Psoas muscle (tissue), 8 donors: ENCODE data around the gene DLK1. TPM values are rescaled to one million over a fixed set of nuclear protein-coding genes. Genes with fewer than 3 reads are reported as not detected.

Source experiments
- ATAC-seq, 4 donors: fragments of 200-7000 bp; cut with Tn5 transposase; one replicate each; pipeline ENCODE4 v1.9.1; 2020; ENCODE audit warnings: moderate library complexity in 3 of 4, mild to moderate bottlenecking in 2 of 4
- DNase-seq, 2 donors: peaks; one replicate each; pipeline ENCODE4 v3.0.0-alpha.2; 2020
- H3K27ac ChIP-seq: fragments of 200-600 bp; one replicate; pipeline ENCODE4 v1.8.0; 2022
- H3K27me3 ChIP-seq, 3 donors: fragments of 200-600 bp in 1 of 3; one replicate each; pipeline versions ENCODE4 v1.6.1 to v1.8.0; 2013 to 2022; ENCODE audit warnings: low read length in 2 of 3, mild to moderate bottlenecking in 2 of 3, moderate library complexity in 1 of 3; ENCODE audit not compliant: insufficient read depth in 3 of 3
- H3K36me3 ChIP-seq, 2 donors: fragments of 200-600 bp in 1 of 2; one replicate each; pipeline versions ENCODE4 v1.6.1 to v1.8.0; 2013 to 2022; ENCODE audit warnings: low read depth in 1 of 2, mild to moderate bottlenecking in 1 of 2, moderate library complexity in 1 of 2; ENCODE audit not compliant: insufficient read depth in 1 of 2
- H3K4me1 ChIP-seq: fragments of 200-600 bp; one replicate; pipeline ENCODE4 v1.8.0; 2022
- H3K4me3 ChIP-seq: fragments of 200-600 bp; one replicate; pipeline ENCODE4 v1.8.0; 2022; ENCODE audit warnings: mild to moderate bottlenecking
- H3K9me3 ChIP-seq: fragments of 200-600 bp; one replicate; pipeline ENCODE4 v1.8.0; 2022
- CTCF ChIP-seq: fragments of 200-600 bp; IDR thresholded peaks from one replicate; pipeline ENCODE4 v1.8.0; 2022; ENCODE audit warnings: antibody characterized with exemption
- WGBS, 3 donors: extraction: QIAGEN DNeasy Blood & Tissue Kit; methylation state at CpG; one replicate each; pipeline versions ENCODE4 v1.1.6 to v1.1.7; 2013; 5-methylcytosine and 5-hydroxymethylcytosine counted together
- intact Hi-C, 2 donors: fragments of 100-400 bp; cut with DNase I; formaldehyde crosslinking; loops; one replicate each; pipeline versions ENCODE4 v1.11.0 to v1.14.2; 2022
- polyA plus RNA-seq, 3 donors: library from polyadenylated mRNA; stranded (reverse); fragments of 200-250 nt; gene quantifications; one replicate each; pipeline ENCODE4 v1.2.3, GENCODE V29; 2013
- total RNA-seq, 4 donors: library from RNA; stranded (reverse); fragmentation: NEBNext Ultra II Directional in 2 of 4; extraction: Animal tissue kit (Norgen Biotek cat#: 25700) in 2 of 4; gene quantifications; one replicate each; pipeline versions ENCODE4 v1.2.1 to v1.2.4, GENCODE V29; 2021 to 2023
- donor health status: healthy with polysubstance abuse.
- donor health status: DM: no; HTN: no; CAD: no; lungs with moderate emphysema.
- donor health status: Bipolar disorder and iron deficiency.
- donor health status: healthy.
- donor health status: DM: yes; HTN: yes; CAD: no.
- donor health status: DM: no; HTN: no; CAD: no.
- donor health status: DM: no; HTN: no; CAD: no.
- donor health status: DM: yes; HTN: yes; CAD: no.

Gene DLK1
- total and polyA plus RNA-seq, 7 donors, result 2.6 to 39.9 (median 12.1) TPM

DNA sequence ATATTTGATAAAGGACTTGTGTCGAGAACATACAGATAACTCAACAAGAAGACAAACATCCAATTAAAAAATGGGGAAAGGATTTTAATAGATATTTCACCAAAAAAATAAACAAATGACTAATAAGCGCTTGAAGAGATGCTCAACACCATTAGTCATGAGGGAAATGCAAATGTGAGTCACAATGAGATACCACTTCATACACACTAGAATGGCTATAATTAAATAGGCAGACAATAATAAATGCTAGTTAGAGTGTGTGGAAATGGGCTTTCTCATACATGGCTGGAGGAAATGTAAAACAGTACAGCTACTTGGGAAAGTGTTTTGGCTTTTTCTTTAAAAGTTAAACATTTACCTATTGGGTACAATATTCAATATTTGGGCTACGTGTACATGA lies 34.8 kb downstream of the DLK1 start:
- Histone ChIP-seq H3K27ac (no peak overlapping the region), H3K4me1 (no peaks in the 10 kb centered on the region), H3K27me3 (peaks cover 0 to 17% (median 0%) of the 10 kb centered on the region in 3 donors), H3K36me3 (no peaks in the 10 kb centered on the region), H3K4me3 (no peak overlapping the region), H3K9me3 (no peaks in the 10 kb centered on the region)
- 93 to 96% (median 94%) methylated on average over 3 of the region's 3 CpGs for WGBS, 3 donors
- DNase-seq (no peak), ATAC-seq (no peak)
- intact Hi-C loops, result no loop called here
- no peak for TF ChIP-seq CTCF

GRCh38 chr14:100762089-100762515 lies 35.4 kb downstream of the DLK1 start:
- ATAC-seq, result no peak
- 86 to 91% (median 88%) methylated on average over 5 of the region's 5 CpGs for WGBS, 3 donors
- no peak overlapping the region for H3K27ac ChIP-seq
- no peaks in the 10 kb centered on the region for H3K36me3 ChIP-seq
- TF ChIP-seq CTCF, result no peak
- peaks cover 0 to 17% (median 0%) of the 10 kb centered on the region in 3 donors for H3K27me3 ChIP-seq
- intact Hi-C loops, result no loop called here
- no peaks in the 10 kb centered on the region for H3K4me1 ChIP-seq
- no peak overlapping the region for H3K4me3 ChIP-seq
- DNase-seq, result no peak
- H3K9me3 ChIP-seq, result no peaks in the 10 kb centered on the region

- Histone ChIP-seq H3K9me3 (no peaks in the 10 kb centered on the region), H3K4me1 (no peaks in the 10 kb centered on the region), H3K27ac (no peak overlapping the region), H3K36me3 (no peaks in the 10 kb centered on the region), H3K4me3 (no peak overlapping the region), H3K27me3 (peaks cover 0 to 23% (median 3%) of the 10 kb centered on the region in 3 donors)
- 88 to 93% (median 90%) methylated on average over 8 of the region's 8 CpGs for WGBS, 3 donors
- DNase-seq (peak in 1 of 2 donors; percentile 10), ATAC-seq (no peak)
- intact Hi-C loops, result no loop called here
- no peak for TF ChIP-seq CTCF
These were observed 36.2 kb downstream of the DLK1 start for GRCh38 chr14:100762901-100763300.

DNA sequence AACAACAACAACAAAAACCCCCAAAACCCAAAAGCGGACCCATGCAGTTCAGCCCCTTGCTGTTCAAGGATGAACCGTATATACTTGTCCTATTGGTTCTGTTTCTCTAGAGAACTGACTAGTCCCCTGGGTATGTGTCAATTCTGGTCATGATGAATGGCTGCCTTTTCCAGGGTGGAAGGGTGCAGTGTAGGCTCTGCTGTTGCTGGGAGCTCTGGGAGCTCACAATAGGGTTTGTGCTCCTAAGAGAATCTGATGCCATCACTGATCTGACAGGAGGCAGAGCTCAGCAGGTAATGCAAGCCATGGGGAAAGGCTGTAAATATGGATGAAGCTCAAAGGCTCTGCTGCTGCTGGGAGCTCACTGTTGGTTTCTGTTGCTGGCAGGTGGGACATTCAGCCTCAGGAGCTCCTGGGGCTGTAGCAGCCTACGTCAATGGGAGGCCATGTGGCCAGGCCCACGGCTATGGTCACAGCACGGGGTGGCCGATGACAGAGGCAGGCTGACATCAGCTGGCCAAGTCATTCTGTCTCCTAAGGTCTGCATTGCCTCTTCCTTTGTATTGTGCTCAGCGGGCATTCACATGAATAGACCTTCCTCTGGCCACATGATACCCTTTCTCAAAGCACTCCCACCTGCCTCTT lies 37.9 kb downstream of the DLK1 start:
- TF ChIP-seq CTCF, result no peak
- intact Hi-C loops, result no loop called here
- Histone ChIP-seq H3K9me3 (no peaks in the 10 kb centered on the region), H3K27me3 (peaks cover 0 to 34% (median 9%) of the 10 kb centered on the region in 3 donors), H3K4me3 (no peak overlapping the region), H3K36me3 (no peaks in the 10 kb centered on the region), H3K4me1 (no peaks in the 10 kb centered on the region), H3K27ac (no peak overlapping the region)
- ATAC-seq (no peak), DNase-seq (peak in 1 of 2 donors; percentile 24)
- WGBS, 3 donors, result 84 to 93% (median 87%) methylated on average over 7 of the region's 7 CpGs

GRCh38 chr14:100765296-100765695 lies 38.6 kb downstream of the DLK1 start:
- H3K36me3 ChIP-seq, result no peaks in the 10 kb centered on the region
- no peak overlapping the region for H3K27ac ChIP-seq
- no peaks in the 10 kb centered on the region for H3K4me1 ChIP-seq
- no peak overlapping the region for H3K4me3 ChIP-seq
- DNase-seq, result peak in 1 of 2 donors; percentile 21
- intact Hi-C loops, result no loop called here
- ATAC-seq, result no peak
- H3K9me3 ChIP-seq, result no peaks in the 10 kb centered on the region
- WGBS, 3 donors, result 92 to 97% (median 92%) methylated on average over 2 of the region's 2 CpGs
- TF ChIP-seq CTCF, result no peak
- peaks cover 0 to 40% (median 10%) of the 10 kb centered on the region in 3 donors for H3K27me3 ChIP-seq
